B cell (primary cell): ENCODE measurements around the gene PLEKHO1. TPM values are rescaled to one million over a fixed set of nuclear protein-coding genes. Genes with fewer than 3 reads are reported as not detected.

ENCODE experiments used
- ATAC-seq: fragments of 200-7000 bp; cut with Tn5 transposase; one replicate; pipeline ENCODE4 v1.10.0; 2021; ENCODE audit warnings: low read depth, mild to moderate bottlenecking, moderate number of reproducible peaks, moderate library complexity
- CTCF ChIA-PET: fragments of 350-600 bp; sonication (Branson Sonifier 250); formaldehyde crosslinking; loops from one replicate; lab custom pipeline; 2021; ENCODE audit warnings: antibody characterized with exemption, inconsistent platforms; lab: Charles Lee
- POLR2A ChIA-PET: fragments of 350-600 bp; sonication (Branson Sonifier 250); formaldehyde crosslinking; loops from one replicate; lab custom pipeline; 2021; ENCODE audit warnings: antibody characterized with exemption; lab: Charles Lee
- DNase-seq: peaks from one replicate; pipeline ENCODE4 v3.0.0; 2013
- H2AFZ ChIP-seq: 2 replicates; pipeline ENCODE4 v1.6.1; 2012; ENCODE audit warnings: mild to moderate bottlenecking, low read depth, low read length; ENCODE audit not compliant: insufficient read depth, poor library complexity, severe bottlenecking
- H3K27ac ChIP-seq, 2 donors: 1 replicate in 1 of 2; 2 replicates in 1 of 2; pipeline ENCODE4 v1.5.1; 2012 to 2013; ENCODE audit warnings: low read length in 2 of 2, mild to moderate bottlenecking in 2 of 2, moderate library complexity in 1 of 2
- H3K27me3 ChIP-seq, 4 experiments: fragments of 200-600 bp in 1 of 4; sonication (generic) in 1 of 4; replicated peaks in 1 of 4; 1 replicate in 2 of 4; 2 replicates in 2 of 4; pipeline versions ENCODE4 v1.6.1 to v1.7.0; 2013 to 2016; ENCODE audit warnings: low read length in 3 of 4, mild to moderate bottlenecking in 2 of 4, mixed read lengths in 1 of 4, moderate library complexity in 1 of 4; ENCODE audit not compliant: insufficient read depth in 4 of 4, control insufficient read depth in 3 of 4; ENCODE audit errors: control extremely low read depth in 1 of 4
- H3K36me3 ChIP-seq, 2 experiments: replicated peaks in 1 of 2; 1 replicate in 1 of 2; 2 replicates in 1 of 2; pipeline versions ENCODE4 v1.6.1 to v1.7.1; 2013; ENCODE audit warnings: low read length in 1 of 2; ENCODE audit not compliant: insufficient read depth in 2 of 2, control insufficient read depth in 1 of 2; ENCODE audit errors: control extremely low read depth in 1 of 2, extremely low read depth in 1 of 2
- H3K4me1 ChIP-seq, 2 donors: fragments of 200-600 bp in 1 of 2; sonication (generic) in 1 of 2; 1 replicate in 1 of 2; 2 replicates in 1 of 2; pipeline versions ENCODE4 v1.5.1 to v1.6.1; 2013 to 2017; ENCODE audit warnings: low read length in 2 of 2; ENCODE audit not compliant: control insufficient read depth in 2 of 2, insufficient read depth in 2 of 2
- H3K4me2 ChIP-seq: replicated peaks from 2 replicates; pipeline ENCODE3; 2012; ENCODE audit warnings: mild to moderate bottlenecking, low read depth, low read length; ENCODE audit not compliant: poor library complexity, severe bottlenecking
- H3K4me3 ChIP-seq, 5 experiments: fragments of 200-600 bp in 1 of 5; sonication (generic) in 1 of 5; 1 replicate in 3 of 5; 2 replicates in 2 of 5; pipeline versions ENCODE4 v1.5.1 to v1.7.0; 2011 to 2016; ENCODE audit warnings: low read length in 4 of 5, mild to moderate bottlenecking in 4 of 5, low read depth in 2 of 5, control low read depth in 1 of 5, moderate library complexity in 1 of 5; ENCODE audit not compliant: insufficient read depth in 1 of 5; ENCODE audit errors: control extremely low read depth in 1 of 5, extremely low read depth in 1 of 5
- H3K79me2 ChIP-seq: fragments of 200-600 bp; sonication (generic); one replicate; pipeline ENCODE4 v1.6.0; 2016; ENCODE audit warnings: low read length; ENCODE audit not compliant: control insufficient read depth, insufficient read depth
- H3K9ac ChIP-seq: fragments of 200-600 bp; sonication (generic); 2 replicates; pipeline ENCODE4 v1.6.1; 2017; ENCODE audit warnings: mild to moderate bottlenecking, low read length, moderate library complexity
- H3K9me3 ChIP-seq, 3 donors: one replicate each; pipeline versions ENCODE4 v1.6.1 to v1.7.1; 2013; ENCODE audit warnings: low read length in 2 of 3; ENCODE audit not compliant: control insufficient read depth in 2 of 3, insufficient read depth in 1 of 3; ENCODE audit errors: control extremely low read depth in 1 of 3
- H4K20me1 ChIP-seq: 2 replicates; pipeline ENCODE4 v1.6.0; 2012; ENCODE audit warnings: mild to moderate bottlenecking, low read length; ENCODE audit not compliant: insufficient read depth, control insufficient read depth, poor library complexity, severe bottlenecking
- H3K27ac Mint-ChIP-seq: one replicate; pipeline ENCODE4 v1.8.0; 2021; ENCODE audit warnings: mixed read lengths
- H3K27me3 Mint-ChIP-seq: one replicate; pipeline ENCODE4 v1.8.0; 2021; ENCODE audit warnings: mixed read lengths
- H3K4me1 Mint-ChIP-seq: one replicate; pipeline ENCODE4 v1.8.0; 2021; ENCODE audit warnings: mixed read lengths
- H3K4me3 Mint-ChIP-seq: one replicate; pipeline ENCODE4 v1.8.0; 2021; ENCODE audit warnings: mixed read lengths
- H3K9me3 Mint-ChIP-seq: one replicate; pipeline ENCODE4 v1.8.0; 2022; ENCODE audit warnings: mixed read lengths; ENCODE audit not compliant: insufficient read depth
- CTCF ChIP-seq: fragments of 200-600 bp; IDR thresholded peaks from one replicate; pipeline ENCODE4 v1.8.0; 2022; ENCODE audit warnings: antibody characterized with exemption, mild to moderate bottlenecking
- EZH2 ChIP-seq: IDR thresholded peaks from 2 replicates; pipeline ENCODE4 v1.6.1; 2012; ENCODE audit warnings: borderline replicate concordance, low read depth, mild to moderate bottlenecking, moderate library complexity, low read length; ENCODE audit not compliant: insufficient read depth, poor library complexity, severe bottlenecking
- WGBS: methylation state at CpG from one replicate; pipeline ENCODE4 v1.1.5; 2013; ENCODE audit warnings: missing lambda C conversion rate; ENCODE audit not compliant: insufficient coverage; 5-methylcytosine and 5-hydroxymethylcytosine counted together
- intact Hi-C: fragments of 100-400 bp; cut with micrococcal nuclease; formaldehyde crosslinking; loops from one replicate; pipeline ENCODE4 v1.10.0; 2022
- polyA plus RNA-seq: library from polyadenylated mRNA; depleted of rRNA; stranded (reverse); fragments of >200 nt; gene quantifications from 2 replicates; pipeline ENCODE4 v1.2.3, GENCODE V29; 2012
- total RNA-seq, 2 donors: library from RNA; stranded (reverse); fragments of 120-200 nt in 1 of 2; gene quantifications; 1 replicate in 1 of 2; 2 replicates in 1 of 2; pipeline versions ENCODE4 v1.2.3 to v1.2.4, GENCODE V29; 2013 to 2022

Gene PLEKHO1
- total and polyA plus RNA-seq, 2 donors (not counting 1 experiment from before 2014, with no cell fraction given) = 129 to 186 TPM

- peaks cover 55 to 57% of the 10 kb centered on the region in 2 donors for H3K4me1 ChIP-seq
- intact Hi-C loops = loop anchor here (1.0 kb wide), 1 partner anchor 10 kb away; no protein-coding TSS in a partner anchor
- peak; percentile 55 for DNase-seq
- peaks cover 62% of the 10 kb centered on the region for H3K79me2 ChIP-seq
- H3K9me3 ChIP-seq = no peaks in the 10 kb centered on the region
- Mint-ChIP-seq H3K27ac (peak overlapping the region; percentile 99), H3K4me1 (peaks cover 70% of the 10 kb centered on the region), H3K4me3 (peak overlapping the region; percentile 98), H3K9me3 (no peaks in the 10 kb centered on the region), H3K27me3 (no peaks in the 10 kb centered on the region)
- CTCF ChIA-PET = interaction anchor here (1.0 to 4.2 kb wide), 9 partner anchors 9 to 78 kb away, joined by 3 to 26 read pairs (median 18); no protein-coding TSS in a partner anchor
- H3K27ac ChIP-seq = peak overlapping the region; percentile 65 to 95
- no peak for ATAC-seq
- peak overlapping the region; percentile 98 for H3K9ac ChIP-seq
- H2AFZ ChIP-seq = peak overlapping the region; percentile 87
- POLR2A ChIA-PET = interaction anchor here (0.6 to 5.0 kb wide), 10 partner anchors 11 to 845 kb away, joined by 3 to 139 read pairs (median 4); no protein-coding TSS in a partner anchor
- H3K27me3 ChIP-seq = no peaks in the 10 kb centered on the region
- peak overlapping the region; percentile 88 for H3K4me2 ChIP-seq
- under 1% methylated on average over 108 of the region's 114 CpGs for WGBS
- TF ChIP-seq EZH2 (no peak), CTCF (no peak)
- peaks cover 16% of the 10 kb centered on the region for H4K20me1 ChIP-seq
- H3K4me3 ChIP-seq = peak overlapping the region; percentile 73 to 96 (median 94)
- H3K36me3 ChIP-seq = peaks cover 2 to 35% of the 10 kb centered on the region in 2 experiments
Measured at GRCh38 chr1:150150133-150151021, 661 bp downstream of the PLEKHO1 start.
